NCI-H2107 treated with DMSO at 0.1 percent for 48 hours (cell line): Measurements from ENCODE around the gene ANKRD35.
"Not testable (repeated sequence)": the region's sequence is repeated elsewhere in the genome, so short reads cannot be mapped to it uniquely, and the experiment has no call there.

Source experiments
- DNase-seq: peaks from one replicate; lab custom pipeline; 2025; ENCODE audit not compliant: unreplicated experiment; lab: John Stamatoyannopoulos, UW

ANKRD35 gene

DNA sequence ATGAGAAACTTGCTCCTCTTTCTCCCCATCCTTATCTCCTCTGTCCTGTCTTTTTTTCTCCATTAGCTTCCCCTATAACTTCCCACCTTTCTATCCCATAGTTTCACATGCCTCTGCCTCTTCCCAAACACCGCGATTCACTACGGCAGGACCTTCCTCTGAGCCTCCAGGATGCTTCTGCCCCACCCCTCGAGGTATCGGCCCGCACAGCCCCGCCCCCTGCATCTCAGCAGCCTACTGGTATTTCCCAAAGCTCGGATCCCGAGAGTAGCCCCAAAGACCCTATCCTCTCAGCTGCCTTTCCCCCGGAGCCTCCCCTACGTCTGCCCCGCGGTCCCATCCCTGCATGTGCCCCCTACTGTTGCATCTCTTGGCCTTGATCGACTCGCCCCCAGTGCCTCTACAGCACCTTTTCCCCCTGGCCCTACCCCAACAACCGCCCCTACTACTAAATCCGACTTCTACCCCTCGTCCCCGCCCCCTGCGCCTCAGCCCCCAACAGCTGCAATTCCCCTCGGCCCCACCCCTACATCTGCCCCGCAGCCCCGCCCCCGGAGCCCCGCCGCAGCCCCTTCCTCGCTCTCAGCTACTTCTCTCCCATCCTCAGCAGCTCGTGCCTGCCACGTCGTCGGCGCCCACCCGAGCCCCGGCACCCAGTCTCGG, 27.3 kb downstream of the ANKRD35 start:
- no peak for DNase-seq

DNA sequence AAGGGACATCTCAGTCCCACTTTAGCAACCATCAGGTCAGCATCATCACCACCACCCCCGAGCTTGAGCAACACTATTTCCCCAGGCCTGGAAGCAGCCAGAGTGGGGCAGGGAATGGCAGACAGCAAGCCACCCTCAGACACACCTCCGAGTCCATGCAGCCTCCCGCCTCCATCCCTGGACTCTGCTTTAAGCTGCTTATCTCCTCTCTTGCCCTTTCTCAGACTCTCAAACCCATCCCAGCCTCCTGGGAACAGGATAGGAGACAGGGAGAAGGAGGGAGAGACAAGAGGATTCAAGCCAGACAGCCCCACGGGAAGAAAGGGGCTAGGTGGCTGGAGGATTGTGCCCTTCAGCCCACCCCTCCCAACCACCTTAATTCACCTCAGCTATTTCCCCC, 28.5 kb downstream of the ANKRD35 start:
- DNase-seq: no peak

DNA sequence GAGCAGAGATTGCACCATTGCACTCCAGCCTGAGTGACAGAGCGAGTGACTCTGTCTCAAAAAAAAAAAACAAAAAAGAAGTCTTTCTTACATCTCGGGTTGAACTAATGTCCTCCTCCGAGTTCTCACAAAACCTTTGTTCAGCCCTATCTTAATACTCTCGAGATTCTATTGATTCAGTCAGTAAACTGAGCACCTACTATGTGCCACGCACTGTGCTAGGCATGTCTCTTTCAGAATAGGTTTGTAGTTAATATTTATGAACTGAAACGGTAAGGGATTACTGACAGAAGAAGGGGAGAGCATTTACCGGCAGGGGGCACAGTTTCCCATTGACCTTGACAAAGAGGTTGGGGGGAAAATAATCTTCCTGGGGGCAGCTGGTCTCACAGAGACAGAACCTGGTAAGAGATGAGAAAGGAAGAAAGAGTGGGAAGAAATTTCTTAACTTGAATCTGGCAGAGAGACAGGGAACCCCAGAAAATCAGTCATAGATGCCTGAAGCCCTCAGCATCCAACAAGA, 30.2 kb downstream of the ANKRD35 start:
- DNase-seq: no peak

- DNase-seq: no peak
These were observed 36.1 kb downstream of the ANKRD35 start for GRCh38 chr1:145849356-145850160.

- DNase-seq: no peak
These were observed 37.8 kb downstream of the ANKRD35 start for GRCh38 chr1:145847827-145848226.

- DNase-seq: no peak
These were observed 39.5 kb downstream of the ANKRD35 start for GRCh38 chr1:145846201-145846612.

DNA sequence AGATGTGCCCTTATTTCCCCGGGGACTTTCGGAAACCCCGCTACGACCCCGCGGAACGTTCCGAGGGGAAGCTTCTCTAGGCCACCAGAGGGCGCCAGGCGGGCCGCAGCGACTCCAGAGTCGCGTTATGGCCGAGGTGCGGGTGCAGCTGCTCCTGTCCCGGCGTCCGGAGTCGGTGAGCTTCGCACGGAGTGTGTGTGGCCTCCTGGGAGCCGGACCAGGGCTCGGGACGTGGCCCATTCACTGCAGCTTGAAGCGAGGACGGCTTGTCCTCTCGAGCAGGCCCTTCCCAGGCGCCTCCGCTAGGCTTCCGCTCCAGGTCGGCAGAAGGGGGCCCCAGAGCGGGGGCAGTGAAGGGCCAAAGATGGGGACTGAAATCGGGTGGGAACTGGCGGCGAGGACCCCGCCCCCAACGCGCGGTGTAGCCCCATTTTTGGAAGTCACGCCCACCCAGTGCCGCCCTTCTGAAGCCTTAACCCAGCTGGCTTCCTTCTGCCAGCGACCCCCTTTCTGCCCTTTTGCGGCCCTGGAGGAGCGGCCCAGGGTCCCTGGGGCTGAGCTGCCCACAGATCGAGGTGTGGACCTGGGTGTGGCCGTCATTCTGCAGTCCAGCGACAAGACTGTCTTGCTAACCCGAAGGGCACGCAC, 40.0 kb downstream of the ANKRD35 start, which contains the start of gene NUDT17:
Gene NUDT17 (plus strand): TSS at position 117 of the 648 bp plus-strand sequence. CDS start 11 bp downstream, at position 128.
- peak; percentile 82 for DNase-seq

DNA sequence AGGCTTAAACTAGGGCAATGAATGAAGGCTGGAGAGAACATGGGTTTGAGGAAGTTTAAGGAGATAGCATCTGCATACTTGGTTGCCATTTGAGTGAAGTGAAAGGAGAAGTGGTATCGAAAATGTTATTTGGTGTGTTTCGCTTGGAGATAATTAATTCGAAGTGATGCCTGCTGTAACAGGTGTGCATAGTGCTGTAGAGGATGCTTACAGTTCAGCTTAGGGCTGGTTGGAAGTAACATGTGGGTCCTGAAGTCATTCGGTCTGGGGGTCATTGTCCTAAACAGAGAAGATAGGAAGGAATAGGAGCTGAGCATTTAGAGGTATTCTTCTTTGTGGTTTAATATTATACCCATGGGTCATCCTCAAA, 40.5 kb downstream of the ANKRD35 start:
- peak; percentile 82 for DNase-seq

DNA sequence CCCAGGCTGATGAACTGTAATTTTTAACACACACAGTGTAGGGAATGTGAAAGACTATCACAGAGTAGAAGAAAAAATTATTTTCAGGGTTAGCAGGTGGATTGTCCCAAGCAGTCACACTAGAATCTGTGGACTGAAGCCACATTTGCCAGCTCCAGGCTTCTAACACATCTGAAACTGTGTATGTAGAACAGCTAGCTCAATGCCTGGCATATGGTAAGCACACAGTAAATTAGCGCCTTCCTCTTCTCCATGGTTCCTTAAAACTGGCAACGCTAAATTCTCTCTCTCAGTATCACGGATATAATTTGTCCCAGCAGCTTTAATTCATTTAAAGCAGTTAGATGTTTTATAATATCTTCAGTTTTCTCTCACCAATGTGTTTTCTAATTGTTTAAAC, 42.6 kb downstream of the ANKRD35 start:
- DNase-seq: no peak

GRCh38 chr1:145837656-145838055, 48.0 kb downstream of the ANKRD35 start:
- DNase-seq: no peak

- DNase-seq: not testable (repeated sequence)
These were observed 54.9 kb downstream of the ANKRD35 start for GRCh38 chr1:145830810-145831209.

- DNase-seq: no peak
These were observed 57.2 kb downstream of the ANKRD35 start for GRCh38 chr1:145828367-145829026.

GRCh38 chr1:145827966-145828365, 57.7 kb downstream of the ANKRD35 start:
- DNase-seq: no peak

GRCh38 chr1:145826030-145826429, 59.6 kb downstream of the ANKRD35 start:
- DNase-seq: no peak

DNA sequence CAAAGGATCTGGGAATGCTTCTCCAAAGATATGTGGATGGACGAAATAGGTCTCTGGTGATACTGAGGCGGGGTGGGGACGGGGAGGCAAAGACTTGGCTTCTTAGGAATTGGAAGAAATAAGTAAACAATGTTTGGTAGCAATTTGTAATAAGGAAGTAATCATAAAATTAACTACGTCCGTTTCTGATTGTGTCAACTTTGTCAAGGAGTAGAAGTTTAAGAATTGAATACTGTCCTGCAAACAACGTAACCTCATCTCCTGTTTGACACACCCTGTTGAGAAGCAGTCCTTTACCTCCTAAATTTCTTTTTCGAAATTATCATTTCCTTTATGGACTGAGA, 61.2 kb downstream of the ANKRD35 start:
- DNase-seq: no peak

DNA sequence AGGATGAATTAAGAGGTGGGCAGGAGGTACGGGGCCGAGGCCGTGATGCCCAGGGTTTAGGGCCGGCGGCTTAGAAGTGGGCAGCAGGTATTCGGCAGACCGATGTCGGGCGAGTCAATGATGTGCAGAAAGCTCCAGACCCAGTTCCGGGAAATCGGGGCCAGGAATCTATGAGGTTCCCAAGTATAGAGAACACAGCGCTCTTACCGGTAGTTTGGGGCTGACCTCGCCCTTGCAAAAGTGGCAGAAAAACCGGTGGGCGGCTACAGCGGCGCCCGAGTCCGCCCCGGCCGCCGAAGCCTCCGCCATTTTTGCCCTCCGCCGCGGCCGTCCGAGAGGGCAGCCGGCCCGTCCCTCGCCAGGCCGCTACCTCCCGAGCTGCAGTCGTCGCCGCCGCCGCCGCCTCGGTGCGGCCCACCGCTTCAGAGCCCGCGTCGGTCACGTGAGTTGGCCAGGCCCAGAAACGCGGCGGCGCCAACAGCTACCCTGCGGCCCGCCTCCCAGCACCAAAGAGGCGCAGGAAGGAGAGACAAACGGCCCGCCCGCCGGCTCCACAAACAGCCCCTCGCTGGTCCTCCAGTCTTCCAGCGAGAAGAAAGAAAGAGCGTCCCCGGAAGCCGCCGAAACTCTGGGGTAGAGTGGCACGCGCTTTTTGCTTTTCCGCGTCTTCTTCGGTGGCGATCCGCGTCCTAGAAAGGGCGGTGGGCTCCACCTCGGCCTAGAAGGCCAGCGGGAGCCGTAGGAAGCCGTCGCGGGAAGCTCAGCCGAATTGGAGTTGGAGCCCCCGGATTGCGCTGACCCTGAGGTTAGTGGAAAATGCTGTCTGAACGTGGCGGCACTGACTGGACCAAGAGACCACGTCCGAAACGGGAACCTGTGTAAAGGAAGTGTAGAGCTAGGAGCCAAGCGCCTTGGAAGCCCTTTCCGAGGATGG, 61.8 kb downstream of the ANKRD35 start, which contains the start of the genes POLR3C and RNF115:
Gene POLR3C (plus strand): TSS at position 636 of the 934 bp plus-strand sequence. CDS start 1,577 bp downstream, outside the sequence.
Gene RNF115 (minus strand): TSS at position 531 of the 934 bp plus-strand sequence. CDS start 222 bp downstream, at position 309.
- peak; percentile 82 for DNase-seq

DNA sequence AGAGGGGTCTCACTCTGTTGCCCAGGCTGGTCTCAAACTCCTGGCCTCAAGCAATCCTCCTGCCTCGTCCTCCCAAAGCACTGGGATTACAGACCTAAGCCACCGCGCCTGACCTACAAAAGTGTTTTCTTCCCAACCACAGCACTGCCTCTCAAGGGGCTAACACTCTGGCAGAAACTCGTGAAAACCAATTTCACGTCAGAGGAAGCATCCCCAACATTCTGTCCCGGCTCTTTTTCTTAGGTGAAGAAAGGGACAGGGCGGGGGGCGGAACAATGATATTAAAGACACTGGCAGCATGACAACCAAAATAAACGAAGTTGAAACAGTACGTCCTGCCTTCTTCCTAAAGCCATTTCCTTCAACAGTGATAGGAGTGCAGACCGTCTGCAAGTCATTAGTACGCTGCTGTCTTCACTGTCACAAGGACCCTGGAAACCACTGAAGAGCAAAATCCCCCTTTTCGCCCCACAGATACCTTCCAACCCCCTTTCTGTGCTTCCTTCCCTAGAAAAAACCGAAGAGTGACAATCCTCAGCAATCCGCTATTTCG, 62.8 kb downstream of the ANKRD35 start:
- DNase-seq: not testable (repeated sequence)

GRCh38 chr1:145818095-145818494, 67.6 kb downstream of the ANKRD35 start:
- DNase-seq: not testable (repeated sequence)
